ENCODE results near the gene TMEM132D. TPM values are rescaled to one million over a fixed set of nuclear protein-coding genes. Genes with fewer than 3 reads are reported as not detected.

TMEM132D gene
- total RNA-seq, 2 experiments from 2014 or later, result not detected

GRCh38 chr12:129604506-129604905 lies 299.3 kb downstream of the TMEM132D start:
- H3K27ac Mint-ChIP-seq, result no peak overlapping the region
- H3K36me3 Mint-ChIP-seq, result no peaks in the 10 kb centered on the region
- no peaks in the 10 kb centered on the region for H3K4me1 Mint-ChIP-seq
- peaks cover 2% of the 10 kb centered on the region for H3K9me3 Mint-ChIP-seq
- no peak overlapping the region for H3K4me3 Mint-ChIP-seq
- no peak for DNase-seq
- H3K27me3 Mint-ChIP-seq, result no peaks in the 10 kb centered on the region

GRCh38 chr12:129599406-129599805 lies 304.4 kb downstream of the TMEM132D start:
- H3K36me3 Mint-ChIP-seq, result no peaks in the 10 kb centered on the region
- H3K9me3 Mint-ChIP-seq, result peaks cover 2% of the 10 kb centered on the region
- no peak overlapping the region for H3K4me3 Mint-ChIP-seq
- H3K27ac Mint-ChIP-seq, result no peak overlapping the region
- H3K4me1 Mint-ChIP-seq, result no peaks in the 10 kb centered on the region
- no peaks in the 10 kb centered on the region for H3K27me3 Mint-ChIP-seq
- no peak for DNase-seq

- Mint-ChIP-seq H3K4me1 (no peaks in the 10 kb centered on the region), H3K9me3 (no peaks in the 10 kb centered on the region), H3K4me3 (no peak overlapping the region), H3K27me3 (no peaks in the 10 kb centered on the region), H3K36me3 (no peaks in the 10 kb centered on the region), H3K27ac (no peak overlapping the region)
- no peak for DNase-seq
Measured at GRCh38 chr12:129594098-129594497, 309.7 kb downstream of the TMEM132D start.

- Mint-ChIP-seq H3K27ac (no peak overlapping the region), H3K27me3 (no peaks in the 10 kb centered on the region), H3K4me3 (no peak overlapping the region), H3K36me3 (no peaks in the 10 kb centered on the region), H3K9me3 (peaks cover 8% of the 10 kb centered on the region), H3K4me1 (no peaks in the 10 kb centered on the region)
- no peak for DNase-seq
Measured at GRCh38 chr12:129592449-129592848, 311.4 kb downstream of the TMEM132D start.

- no peak overlapping the region for H3K4me3 Mint-ChIP-seq
- no peak for DNase-seq
- H3K27ac Mint-ChIP-seq, result no peak overlapping the region
- H3K4me1 Mint-ChIP-seq, result no peaks in the 10 kb centered on the region
- no peaks in the 10 kb centered on the region for H3K27me3 Mint-ChIP-seq
- H3K36me3 Mint-ChIP-seq, result no peaks in the 10 kb centered on the region
- peaks cover 8% of the 10 kb centered on the region for H3K9me3 Mint-ChIP-seq
Measured at GRCh38 chr12:129589503-129589902, 314.3 kb downstream of the TMEM132D start.

GRCh38 chr12:129588142-129588541 lies 315.7 kb downstream of the TMEM132D start:
- Mint-ChIP-seq H3K36me3 (no peaks in the 10 kb centered on the region), H3K27me3 (no peaks in the 10 kb centered on the region), H3K9me3 (peaks cover 8% of the 10 kb centered on the region), H3K4me1 (no peaks in the 10 kb centered on the region), H3K4me3 (no peak overlapping the region), H3K27ac (no peak overlapping the region)
- no peak for DNase-seq

- Mint-ChIP-seq H3K4me3 (no peak overlapping the region), H3K27ac (no peak overlapping the region), H3K27me3 (no peaks in the 10 kb centered on the region), H3K9me3 (peaks cover 8% of the 10 kb centered on the region), H3K36me3 (no peaks in the 10 kb centered on the region), H3K4me1 (no peaks in the 10 kb centered on the region)
- DNase-seq, result no peak
Measured at GRCh38 chr12:129585296-129585695, 318.5 kb downstream of the TMEM132D start.

GRCh38 chr12:129579879-129580278 lies 323.9 kb downstream of the TMEM132D start:
- no peaks in the 10 kb centered on the region for H3K36me3 Mint-ChIP-seq
- no peak overlapping the region for H3K27ac Mint-ChIP-seq
- no peaks in the 10 kb centered on the region for H3K27me3 Mint-ChIP-seq
- H3K4me1 Mint-ChIP-seq, result no peaks in the 10 kb centered on the region
- no peak for DNase-seq
- peaks cover 2% of the 10 kb centered on the region for H3K9me3 Mint-ChIP-seq
- no peak overlapping the region for H3K4me3 Mint-ChIP-seq

GRCh38 chr12:129571901-129572494 lies 331.8 kb downstream of the TMEM132D start:
- peaks cover 3% of the 10 kb centered on the region for H3K27me3 Mint-ChIP-seq
- DNase-seq, result no peak
- no peak overlapping the region for H3K27ac Mint-ChIP-seq
- H3K36me3 Mint-ChIP-seq, result no peaks in the 10 kb centered on the region
- peaks cover 2% of the 10 kb centered on the region for H3K9me3 Mint-ChIP-seq
- no peaks in the 10 kb centered on the region for H3K4me1 Mint-ChIP-seq
- H3K4me3 Mint-ChIP-seq, result no peak overlapping the region

GRCh38 chr12:129570796-129571400 lies 332.9 kb downstream of the TMEM132D start:
- Mint-ChIP-seq H3K4me1 (no peaks in the 10 kb centered on the region), H3K36me3 (no peaks in the 10 kb centered on the region), H3K27ac (no peak overlapping the region), H3K4me3 (no peak overlapping the region), H3K9me3 (peaks cover 2% of the 10 kb centered on the region), H3K27me3 (peaks cover 3% of the 10 kb centered on the region)
- no peak for DNase-seq

GRCh38 chr12:129566800-129567199 lies 337.0 kb downstream of the TMEM132D start:
- Mint-ChIP-seq H3K27ac (no peak overlapping the region), H3K9me3 (peaks cover 4% of the 10 kb centered on the region), H3K4me3 (no peak overlapping the region), H3K4me1 (peaks cover 3% of the 10 kb centered on the region), H3K27me3 (peaks cover 3% of the 10 kb centered on the region), H3K36me3 (no peaks in the 10 kb centered on the region)
- DNase-seq, result no peak

GRCh38 chr12:129564768-129565167 lies 339.1 kb downstream of the TMEM132D start:
- no peaks in the 10 kb centered on the region for H3K27me3 Mint-ChIP-seq
- no peak overlapping the region for H3K27ac Mint-ChIP-seq
- DNase-seq, result peak; percentile 1
- no peaks in the 10 kb centered on the region for H3K36me3 Mint-ChIP-seq
- no peak overlapping the region for H3K4me3 Mint-ChIP-seq
- peaks cover 3% of the 10 kb centered on the region for H3K4me1 Mint-ChIP-seq
- peaks cover 2% of the 10 kb centered on the region for H3K9me3 Mint-ChIP-seq

- DNase-seq, result no peak
- H3K9me3 Mint-ChIP-seq, result peaks cover 2% of the 10 kb centered on the region
- no peak overlapping the region for H3K27ac Mint-ChIP-seq
- H3K4me1 Mint-ChIP-seq, result peaks cover 3% of the 10 kb centered on the region
- H3K4me3 Mint-ChIP-seq, result no peak overlapping the region
- H3K27me3 Mint-ChIP-seq, result no peaks in the 10 kb centered on the region
- H3K36me3 Mint-ChIP-seq, result no peaks in the 10 kb centered on the region
Measured at GRCh38 chr12:129563266-129563665, 340.6 kb downstream of the TMEM132D start.

- Mint-ChIP-seq H3K9me3 (peaks cover 4% of the 10 kb centered on the region), H3K4me1 (peaks cover 3% of the 10 kb centered on the region), H3K27ac (no peak overlapping the region), H3K27me3 (no peaks in the 10 kb centered on the region), H3K4me3 (no peak overlapping the region), H3K36me3 (no peaks in the 10 kb centered on the region)
- DNase-seq, result no peak
Measured at GRCh38 chr12:129561304-129561703, 342.5 kb downstream of the TMEM132D start.

- H3K4me1 Mint-ChIP-seq, result peaks cover 1% of the 10 kb centered on the region
Measured at GRCh38 chr12:129559776-129560175, 344.0 kb downstream of the TMEM132D start.

GRCh38 chr12:129558036-129558435 lies 345.8 kb downstream of the TMEM132D start:
- Mint-ChIP-seq H3K36me3 (no peaks in the 10 kb centered on the region), H3K27ac (no peak overlapping the region), H3K4me1 (no peaks in the 10 kb centered on the region), H3K9me3 (peaks cover 5% of the 10 kb centered on the region), H3K27me3 (no peaks in the 10 kb centered on the region), H3K4me3 (no peak overlapping the region)
- DNase-seq, result no peak

More at GRCh38 chr12:129559776-129560175, 344.0 kb downstream of the TMEM132D start:
- H3K4me3 Mint-ChIP-seq, result no peak overlapping the region
- H3K9me3 Mint-ChIP-seq, result peaks cover 4% of the 10 kb centered on the region
- H3K27ac Mint-ChIP-seq, result no peak overlapping the region
- no peak for DNase-seq
- H3K36me3 Mint-ChIP-seq, result no peaks in the 10 kb centered on the region
- no peaks in the 10 kb centered on the region for H3K27me3 Mint-ChIP-seq
